SJCRH30 (cell line): ENCODE results near the gene KRTAP10-11. TPM values are rescaled to one million over a fixed set of nuclear protein-coding genes. Genes with fewer than 3 reads are reported as not detected.
"Not testable (repeated sequence)": the region's sequence is repeated elsewhere in the genome, so short reads cannot be mapped to it uniquely, and the experiment has no call there.

Experiments
- DNase-seq, 2 experiments: peaks; one replicate each; pipeline ENCODE4 v3.0.0-alpha.2; 2015 to 2020
- H3K27ac ChIP-seq: fragments of 250-450 bp; sonication (Bioruptor Pico); 2 replicates; pipeline ENCODE4 v1.5.1; 2020; ENCODE audit warnings: mild to moderate bottlenecking, moderate library complexity
- H3K27me3 ChIP-seq: fragments of 250-450 bp; sonication (Bioruptor Pico); 2 replicates; pipeline ENCODE4 v1.5.1; 2020; ENCODE audit warnings: mild to moderate bottlenecking, moderate library complexity
- H3K36me3 ChIP-seq: fragments of 250-450 bp; sonication (Bioruptor Pico); 2 replicates; pipeline ENCODE4 v1.5.1; 2020; ENCODE audit warnings: mild to moderate bottlenecking, moderate library complexity
- H3K4me1 ChIP-seq: fragments of 250-450 bp; sonication (Bioruptor Pico); 2 replicates; pipeline ENCODE4 v1.5.1; 2020; ENCODE audit warnings: mild to moderate bottlenecking, moderate library complexity
- H3K4me3 ChIP-seq: fragments of 250-450 bp; sonication (Bioruptor Pico); 2 replicates; pipeline ENCODE4 v1.5.1; 2020; ENCODE audit warnings: mild to moderate bottlenecking, moderate library complexity
- H3K9me3 ChIP-seq: fragments of 250-450 bp; sonication (Bioruptor Pico); replicated peaks from 2 replicates; pipeline ENCODE4 v1.5.1; 2020; ENCODE audit warnings: mild to moderate bottlenecking, moderate library complexity
- total RNA-seq: library from RNA; depleted of rRNA; stranded (reverse); fragments of >200 nt; shearing (Covaris generic); gene quantifications from 2 replicates; pipeline ENCODE4 v1.2.3, GENCODE V29; 2014; rRNA removed

The KRTAP10-11 gene
- not detected in 2 replicates for total RNA-seq

DNA sequence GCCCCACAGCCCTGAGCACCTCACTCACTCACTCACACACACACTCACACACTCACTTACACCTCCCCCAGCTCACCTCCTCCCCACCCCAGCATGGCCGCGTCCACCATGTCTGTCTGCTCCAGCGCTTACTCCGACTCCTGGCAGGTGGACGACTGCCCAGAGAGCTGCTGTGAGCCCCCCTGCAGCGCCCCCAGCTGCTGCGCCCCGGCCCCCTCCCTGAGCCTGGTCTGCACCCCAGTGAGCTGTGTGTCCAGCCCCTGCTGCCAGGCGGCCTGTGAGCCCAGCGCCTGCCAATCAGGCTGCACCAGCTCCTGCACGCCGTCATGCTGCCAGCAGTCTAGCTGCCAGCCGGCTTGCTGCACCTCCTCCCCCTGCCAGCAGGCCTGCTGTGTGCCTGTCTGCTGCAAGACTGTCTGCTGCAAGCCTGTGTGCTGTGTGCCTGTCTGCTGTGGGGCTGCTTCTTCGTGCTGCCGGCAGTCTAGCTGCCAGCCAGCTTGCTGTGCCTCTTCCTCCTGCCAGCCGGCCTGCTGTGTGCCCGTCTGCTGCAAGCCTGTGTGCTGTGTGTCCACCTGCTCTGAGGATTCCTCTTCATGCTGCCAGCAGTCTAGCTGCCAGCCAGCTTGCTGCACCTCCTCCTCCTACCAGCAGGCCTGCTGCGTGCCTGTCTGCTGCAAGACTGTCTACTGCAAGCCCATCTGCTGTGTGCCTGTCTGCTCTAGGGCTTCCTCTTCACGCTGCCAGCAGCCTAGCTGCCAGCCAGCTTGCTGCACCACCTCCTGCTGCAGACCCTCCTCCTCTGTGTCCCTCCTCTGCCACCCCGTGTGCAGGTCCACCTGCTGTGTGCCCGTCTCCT lies at the start of gene KRTAP10-11:
Gene KRTAP10-11, plus strand, starts transcription at position 49 of the 856 bp plus-strand sequence. Its CDS starts 45 bp downstream, at position 94.
- DNase-seq, H3K27ac ChIP-seq, H3K27me3 ChIP-seq, H3K4me3 ChIP-seq, H3K36me3 ChIP-seq, H3K9me3 ChIP-seq: not testable (repeated sequence)
- H3K4me1 ChIP-seq = peaks cover 19% of the 10 kb centered on the region

GRCh38 chr21:44598061-44598460 lies 48.2 kb upstream of the KRTAP10-11 start:
- peaks cover 6% of the 10 kb centered on the region for H3K4me1 ChIP-seq
- H3K27ac ChIP-seq = no peak overlapping the region
- H3K4me3 ChIP-seq = no peak overlapping the region
- H3K9me3 ChIP-seq = no peaks in the 10 kb centered on the region
- no peak for DNase-seq
- no peaks in the 10 kb centered on the region for H3K36me3 ChIP-seq
- H3K27me3 ChIP-seq = no peaks in the 10 kb centered on the region

GRCh38 chr21:44599264-44600029 lies 46.8 kb upstream of the KRTAP10-11 start:
- H3K4me1 ChIP-seq = no peaks in the 10 kb centered on the region
- DNase-seq = no peak
- no peaks in the 10 kb centered on the region for H3K9me3 ChIP-seq
- H3K27me3 ChIP-seq = no peaks in the 10 kb centered on the region
- H3K36me3 ChIP-seq = no peaks in the 10 kb centered on the region
- no peak overlapping the region for H3K27ac ChIP-seq
- no peak overlapping the region for H3K4me3 ChIP-seq

DNA sequence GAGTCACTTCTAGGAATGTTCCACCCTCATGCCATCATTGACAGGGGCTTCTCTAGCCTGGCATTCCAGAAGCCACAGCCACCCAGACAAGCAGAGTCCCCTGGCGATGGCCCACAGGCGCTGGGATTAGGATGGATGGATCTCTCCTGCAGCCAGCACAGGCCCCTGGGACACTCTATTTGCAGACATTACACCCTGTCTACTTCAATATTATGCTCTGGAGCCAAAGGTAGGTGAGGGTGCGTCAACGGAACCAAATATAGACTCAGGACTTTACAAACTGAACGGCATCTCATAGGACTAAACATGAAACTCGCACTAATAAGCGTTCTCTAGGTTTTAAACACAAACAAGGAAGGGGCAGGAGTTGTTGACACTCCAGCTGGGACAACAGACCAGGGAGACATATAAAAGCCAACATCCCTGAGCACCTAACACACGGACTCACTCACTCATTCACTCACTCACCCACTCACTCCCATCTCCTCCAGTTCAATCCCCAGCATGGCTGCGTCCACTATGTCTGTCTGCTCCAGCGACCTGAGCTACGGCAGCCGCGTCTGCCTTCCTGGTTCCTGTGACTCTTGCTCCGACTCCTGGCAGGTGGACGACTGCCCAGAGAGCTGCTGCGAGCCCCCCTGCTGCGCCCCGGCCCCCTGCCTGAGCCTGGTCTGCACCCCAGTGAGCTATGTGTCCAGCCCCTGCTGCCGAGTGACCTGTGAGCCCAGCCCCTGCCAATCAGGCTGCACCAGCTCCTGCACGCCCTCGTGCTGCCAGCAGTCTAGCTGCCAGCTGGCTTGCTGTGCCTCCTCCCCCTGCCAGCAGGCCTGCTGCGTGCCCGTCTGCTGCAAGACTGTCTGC lies 45.9 kb upstream of the KRTAP10-11 start, which contains the start of gene KRTAP10-7:
Gene KRTAP10-7, plus strand, starts transcription at position 480 of the 861 bp plus-strand sequence. Its CDS starts 25 bp downstream, at position 505.
- DNase-seq, H3K36me3 ChIP-seq, H3K27me3 ChIP-seq, H3K4me3 ChIP-seq, H3K4me1 ChIP-seq, H3K9me3 ChIP-seq, H3K27ac ChIP-seq: not testable (repeated sequence)

GRCh38 chr21:44601091-44601490 lies 45.1 kb upstream of the KRTAP10-11 start:
- H3K36me3 ChIP-seq, H3K27ac ChIP-seq, H3K27me3 ChIP-seq, H3K4me1 ChIP-seq, DNase-seq, H3K9me3 ChIP-seq, H3K4me3 ChIP-seq: not testable (repeated sequence)

DNA sequence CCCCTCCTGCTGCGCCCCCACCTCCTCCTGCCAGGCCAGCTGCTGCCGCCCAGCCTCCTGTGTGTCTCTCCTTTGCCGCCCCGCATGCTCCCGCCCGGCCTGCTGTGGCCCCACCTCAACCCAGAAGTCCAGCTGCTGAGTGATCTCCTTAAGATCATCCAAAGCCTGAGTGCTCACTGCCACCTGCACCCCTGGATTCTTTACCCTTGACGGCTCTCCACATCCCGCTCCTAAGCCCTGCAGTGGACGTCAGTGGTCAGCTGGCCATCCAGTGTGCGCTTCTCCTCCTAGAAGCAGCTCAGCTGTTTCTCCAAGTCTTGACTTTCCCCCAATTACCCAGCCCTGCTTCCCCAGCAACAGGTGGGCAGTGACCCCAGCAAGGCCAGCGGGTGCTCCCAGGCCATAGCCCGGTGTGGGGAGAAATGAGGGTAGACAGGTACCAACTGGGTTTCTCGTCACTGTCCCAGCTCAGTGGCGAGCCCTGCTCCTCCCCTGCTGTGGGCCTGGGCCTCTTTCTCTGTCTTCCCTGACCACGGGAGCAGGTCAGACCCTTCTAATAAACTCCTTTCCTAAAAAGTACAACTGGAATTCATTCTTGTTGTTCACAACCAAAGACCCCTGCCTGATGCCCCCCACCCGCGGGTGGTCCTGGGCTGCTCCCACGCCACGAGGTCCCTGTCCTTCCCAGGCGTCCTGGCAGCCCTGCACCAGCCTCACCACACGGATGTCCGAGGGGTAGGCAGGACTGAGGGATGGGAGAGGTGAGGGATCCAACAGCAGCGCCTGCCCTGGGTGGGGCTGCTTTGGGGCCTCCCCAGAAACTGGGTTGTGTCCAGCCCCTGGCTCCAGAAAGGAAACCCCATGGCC lies 44.4 kb upstream of the KRTAP10-11 start:
- H3K4me3 ChIP-seq = no peak overlapping the region
- DNase-seq = no peak

GRCh38 chr21:44602463-44602850 lies 43.8 kb upstream of the KRTAP10-11 start:
- Histone ChIP-seq H3K27me3 (no peaks in the 10 kb centered on the region), H3K27ac (no peak overlapping the region), H3K36me3 (no peaks in the 10 kb centered on the region), H3K4me3 (no peak overlapping the region), H3K9me3 (no peaks in the 10 kb centered on the region), H3K4me1 (no peaks in the 10 kb centered on the region)
- DNase-seq = no peak

More for the DNA sequence above, 44.4 kb upstream of the KRTAP10-11 start:
- Histone ChIP-seq H3K36me3 (no peaks in the 10 kb centered on the region), H3K9me3 (no peaks in the 10 kb centered on the region), H3K27ac (no peak overlapping the region), H3K27me3 (no peaks in the 10 kb centered on the region), H3K4me1 (no peaks in the 10 kb centered on the region)

GRCh38 chr21:44603109-44603875 lies 42.9 kb upstream of the KRTAP10-11 start:
- no peaks in the 10 kb centered on the region for H3K36me3 ChIP-seq
- DNase-seq = no peak
- H3K4me1 ChIP-seq = no peaks in the 10 kb centered on the region
- no peaks in the 10 kb centered on the region for H3K9me3 ChIP-seq
- H3K27ac ChIP-seq = no peak overlapping the region
- H3K4me3 ChIP-seq = no peak overlapping the region
- H3K27me3 ChIP-seq = no peaks in the 10 kb centered on the region

- Histone ChIP-seq H3K4me1 (no peaks in the 10 kb centered on the region), H3K27me3 (no peaks in the 10 kb centered on the region), H3K4me3 (no peak overlapping the region), H3K36me3 (no peaks in the 10 kb centered on the region), H3K9me3 (no peaks in the 10 kb centered on the region), H3K27ac (no peak overlapping the region)
- no peak for DNase-seq
Measured at GRCh38 chr21:44603911-44604310, 42.3 kb upstream of the KRTAP10-11 start.

- H3K36me3 ChIP-seq = no peaks in the 10 kb centered on the region
- no peak overlapping the region for H3K4me3 ChIP-seq
- no peak overlapping the region for H3K27ac ChIP-seq
- no peak for DNase-seq
- no peaks in the 10 kb centered on the region for H3K27me3 ChIP-seq
- H3K4me1 ChIP-seq = no peaks in the 10 kb centered on the region
- no peaks in the 10 kb centered on the region; the same call in 1 of the 2 replicates for H3K9me3 ChIP-seq
Measured at GRCh38 chr21:44606495-44606894, 39.7 kb upstream of the KRTAP10-11 start.

DNA sequence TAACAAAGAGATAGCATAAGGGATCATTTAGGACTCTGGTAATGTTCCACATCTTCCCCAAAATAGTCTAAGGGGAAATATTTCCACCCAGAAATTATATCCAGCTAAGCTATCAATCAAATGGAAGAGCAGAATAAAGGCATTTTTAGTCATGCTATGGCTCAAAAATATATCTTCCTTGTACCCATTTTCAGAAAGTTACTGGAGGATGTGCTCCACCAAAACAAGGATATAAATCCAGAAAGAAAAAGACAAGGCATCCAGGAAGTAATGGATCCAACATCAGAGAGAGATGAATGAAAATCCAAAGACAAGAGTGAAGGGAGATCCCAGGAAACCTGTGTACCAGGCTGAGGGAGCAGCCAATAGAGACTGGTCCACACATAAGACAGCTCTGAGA lies 37.0 kb upstream of the KRTAP10-11 start:
- Histone ChIP-seq H3K36me3 (no peaks in the 10 kb centered on the region), H3K4me1 (no peaks in the 10 kb centered on the region), H3K4me3 (no peak overlapping the region), H3K27ac (no peak overlapping the region), H3K9me3 (no peaks in the 10 kb centered on the region; the same call in 1 of the 2 replicates), H3K27me3 (no peaks in the 10 kb centered on the region)
- no peak for DNase-seq

DNA sequence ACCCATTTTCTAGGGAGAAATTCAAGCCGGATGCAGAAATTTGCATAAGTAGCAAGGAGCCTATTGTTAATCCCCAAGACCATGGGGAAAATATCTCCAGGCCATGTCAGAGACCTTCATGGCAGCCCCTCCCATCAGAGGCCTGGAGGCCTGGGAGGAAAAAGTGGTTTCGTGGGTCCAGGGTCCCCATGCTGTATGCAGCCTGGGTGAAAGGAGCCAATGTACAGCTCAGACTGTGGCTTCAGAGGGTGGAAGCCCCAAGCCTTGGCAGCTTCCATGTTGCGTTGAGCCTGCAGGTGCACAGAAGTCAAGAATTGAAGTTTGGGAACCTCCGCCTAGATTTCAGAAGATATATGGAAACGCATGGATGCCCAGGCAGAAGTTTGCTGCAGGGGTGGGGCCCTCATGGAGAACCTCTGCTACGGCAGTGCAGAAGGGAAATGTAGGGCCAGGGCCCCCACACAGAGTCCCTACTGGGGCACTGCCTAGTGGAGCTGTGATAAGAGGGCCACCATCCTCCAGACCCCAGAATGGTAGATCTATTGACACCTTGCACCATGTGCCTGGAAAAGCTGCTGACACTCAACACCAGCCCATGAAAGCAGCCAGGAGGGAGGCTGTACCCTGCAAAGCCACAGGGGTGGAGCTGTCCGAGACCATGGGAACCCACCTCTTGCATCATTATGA lies 35.9 kb upstream of the KRTAP10-11 start:
- not testable (repeated sequence) for DNase-seq, H3K36me3 ChIP-seq, H3K4me3 ChIP-seq, H3K27me3 ChIP-seq, H3K4me1 ChIP-seq, H3K27ac ChIP-seq, H3K9me3 ChIP-seq

GRCh38 chr21:44611551-44611950 lies 34.7 kb upstream of the KRTAP10-11 start:
- Histone ChIP-seq H3K27me3 (no peaks in the 10 kb centered on the region), H3K4me1 (no peaks in the 10 kb centered on the region), H3K36me3 (no peaks in the 10 kb centered on the region), H3K9me3 (no peaks in the 10 kb centered on the region; the same call in 1 of the 2 replicates), H3K4me3 (no peak overlapping the region), H3K27ac (no peak overlapping the region)
- DNase-seq = no peak
